Measurements from ENCODE around the gene ARL5A.
A peak's percentile ranks its signal among the peaks of the same experiment; 100 is the strongest.

The ARL5A gene

DNA sequence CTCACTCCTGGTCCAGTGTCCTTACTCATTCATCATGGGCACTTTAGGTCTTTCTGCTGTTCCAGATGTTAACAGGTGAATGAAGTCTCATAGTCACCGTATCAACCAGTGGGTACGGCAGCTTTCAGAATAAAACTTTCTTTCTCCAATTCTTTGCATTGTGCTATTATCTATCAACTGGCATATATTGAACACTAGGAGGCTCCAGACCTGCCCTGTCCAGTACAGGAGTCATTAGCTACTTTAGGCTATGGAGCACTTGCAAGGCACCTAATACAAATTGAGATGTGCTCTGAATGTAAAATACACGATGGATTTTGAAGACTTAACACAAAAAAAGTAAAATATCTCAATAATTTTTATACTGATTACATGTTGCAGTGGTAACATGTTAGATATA lies 50.7 kb downstream of the ARL5A start:
- H3K27ac ChIP-seq (ENCODE audit: low read depth, low read length): no peak overlapping the region
- H3K4me1 ChIP-seq (ENCODE audit: insufficient read depth, low read length): peaks cover 7% of the 10 kb centered on the region
- H3K9me3 ChIP-seq (ENCODE audit: low read length): no peaks in the 10 kb centered on the region
- no peak overlapping the region for H3K9ac ChIP-seq (ENCODE audit: low read length)
- H3K36me3 ChIP-seq (ENCODE audit: insufficient read depth, low read length): peaks cover 3% of the 10 kb centered on the region
- H3K27me3 ChIP-seq (ENCODE audit: control insufficient read depth in 1 of 2, insufficient read depth in 2 of 2, low read length in 2 of 2): no peaks in the 10 kb centered on the region
- no peak overlapping the region for H3K4me3 ChIP-seq (ENCODE audit: low read depth in 1 of 2, low read length in 2 of 2)

- H3K27me3 ChIP-seq (ENCODE audit: control insufficient read depth in 1 of 2, insufficient read depth in 2 of 2, low read length in 2 of 2): no peaks in the 10 kb centered on the region
- H3K9me3 ChIP-seq (ENCODE audit: low read length): no peaks in the 10 kb centered on the region
- H3K27ac ChIP-seq (ENCODE audit: low read depth, low read length): no peak overlapping the region
- H3K36me3 ChIP-seq (ENCODE audit: insufficient read depth, low read length): no peaks in the 10 kb centered on the region
- H3K9ac ChIP-seq (ENCODE audit: low read length): no peak overlapping the region
- no peak overlapping the region for H3K4me3 ChIP-seq (ENCODE audit: low read depth in 1 of 2, low read length in 2 of 2)
- peaks cover 16% of the 10 kb centered on the region for H3K4me1 ChIP-seq (ENCODE audit: insufficient read depth, low read length)
Observed at GRCh38 chr2:151776367-151776766, 51.9 kb downstream of the ARL5A start.

DNA sequence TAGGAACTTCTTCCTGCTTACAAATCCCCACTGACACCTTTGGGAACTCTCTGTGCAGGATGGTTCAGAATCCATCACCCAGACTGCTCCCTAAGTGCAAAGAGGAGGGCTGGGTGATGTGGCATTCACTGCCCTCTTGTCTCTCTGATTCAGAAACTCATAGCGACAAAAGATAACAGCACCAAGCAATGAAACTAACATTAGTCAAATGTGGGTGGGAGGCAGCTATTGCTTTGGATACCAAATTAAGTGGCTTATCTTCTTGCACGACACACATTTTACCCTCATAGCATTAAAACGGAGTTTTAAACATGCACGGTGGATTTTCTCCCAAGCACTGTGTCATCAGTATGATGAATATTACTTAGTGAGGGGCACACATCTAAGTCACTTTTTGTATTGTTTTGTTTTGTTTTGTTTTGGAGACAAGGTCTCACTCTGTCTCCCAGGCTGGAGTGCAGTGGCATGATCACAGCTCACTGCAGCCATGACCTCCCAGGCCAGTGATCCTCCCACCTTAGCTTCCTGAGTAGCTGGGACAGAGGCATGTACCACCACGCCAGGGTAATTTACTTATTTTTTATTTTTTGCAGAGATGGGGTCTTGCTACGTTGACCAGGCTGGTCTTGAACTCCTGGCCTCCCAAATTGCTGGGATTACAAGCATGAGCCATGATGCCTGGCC lies 53.0 kb downstream of the ARL5A start:
- no peaks in the 10 kb centered on the region for H3K36me3 ChIP-seq (ENCODE audit: insufficient read depth, low read length)
- H3K27ac ChIP-seq (ENCODE audit: low read depth, low read length): no peak overlapping the region
- no peak overlapping the region for H3K4me3 ChIP-seq (ENCODE audit: low read depth in 1 of 2, low read length in 2 of 2)
- H3K9ac ChIP-seq (ENCODE audit: low read length): no peak overlapping the region
- H3K27me3 ChIP-seq (ENCODE audit: control insufficient read depth in 1 of 2, insufficient read depth in 2 of 2, low read length in 2 of 2): no peaks in the 10 kb centered on the region
- peaks cover 21% of the 10 kb centered on the region for H3K4me1 ChIP-seq (ENCODE audit: insufficient read depth, low read length)
- no peaks in the 10 kb centered on the region for H3K9me3 ChIP-seq (ENCODE audit: low read length)

- no peak overlapping the region for H3K27ac ChIP-seq (ENCODE audit: low read depth, low read length)
- H3K4me3 ChIP-seq (ENCODE audit: low read depth in 1 of 2, low read length in 2 of 2): no peak overlapping the region
- no peak overlapping the region for H3K9ac ChIP-seq (ENCODE audit: low read length)
- H3K9me3 ChIP-seq (ENCODE audit: low read length): no peaks in the 10 kb centered on the region
- H3K36me3 ChIP-seq (ENCODE audit: insufficient read depth, low read length): no peaks in the 10 kb centered on the region
- peaks cover 21% of the 10 kb centered on the region for H3K4me1 ChIP-seq (ENCODE audit: insufficient read depth, low read length)
- no peaks in the 10 kb centered on the region for H3K27me3 ChIP-seq (ENCODE audit: control insufficient read depth in 1 of 2, insufficient read depth in 2 of 2, low read length in 2 of 2)
Observed at GRCh38 chr2:151774506-151774905, 53.7 kb downstream of the ARL5A start.

- Histone ChIP-seq H3K4me1 (ENCODE audit: insufficient read depth, low read length) (peaks cover 21% of the 10 kb centered on the region), H3K9me3 (ENCODE audit: low read length) (no peaks in the 10 kb centered on the region), H3K27ac (ENCODE audit: low read depth, low read length) (peak overlapping the region; percentile 56), H3K36me3 (ENCODE audit: insufficient read depth, low read length) (no peaks in the 10 kb centered on the region), H3K4me3 (ENCODE audit: low read depth in 1 of 2, low read length in 2 of 2) (no peak overlapping the region), H3K9ac (ENCODE audit: low read length) (no peak overlapping the region), H3K27me3 (ENCODE audit: control insufficient read depth in 1 of 2, insufficient read depth in 2 of 2, low read length in 2 of 2) (no peaks in the 10 kb centered on the region)
Observed at GRCh38 chr2:151771599-151772358, 56.4 kb downstream of the ARL5A start.

GRCh38 chr2:151770995-151771394 lies 57.2 kb downstream of the ARL5A start:
- peaks cover 21% of the 10 kb centered on the region for H3K4me1 ChIP-seq (ENCODE audit: insufficient read depth, low read length)
- H3K36me3 ChIP-seq (ENCODE audit: insufficient read depth, low read length): no peaks in the 10 kb centered on the region
- no peaks in the 10 kb centered on the region for H3K27me3 ChIP-seq (ENCODE audit: control insufficient read depth in 1 of 2, insufficient read depth in 2 of 2, low read length in 2 of 2)
- H3K9me3 ChIP-seq (ENCODE audit: low read length): no peaks in the 10 kb centered on the region
- no peak overlapping the region for H3K9ac ChIP-seq (ENCODE audit: low read length)
- no peak overlapping the region for H3K4me3 ChIP-seq (ENCODE audit: low read depth in 1 of 2, low read length in 2 of 2)
- H3K27ac ChIP-seq (ENCODE audit: low read depth, low read length): peak overlapping the region; percentile 56

GRCh38 chr2:151769606-151770005 lies 58.6 kb downstream of the ARL5A start:
- H3K27ac ChIP-seq (ENCODE audit: low read depth, low read length): no peak overlapping the region
- no peaks in the 10 kb centered on the region for H3K27me3 ChIP-seq (ENCODE audit: control insufficient read depth in 1 of 2, insufficient read depth in 2 of 2, low read length in 2 of 2)
- peaks cover 21% of the 10 kb centered on the region for H3K4me1 ChIP-seq (ENCODE audit: insufficient read depth, low read length)

DNA sequence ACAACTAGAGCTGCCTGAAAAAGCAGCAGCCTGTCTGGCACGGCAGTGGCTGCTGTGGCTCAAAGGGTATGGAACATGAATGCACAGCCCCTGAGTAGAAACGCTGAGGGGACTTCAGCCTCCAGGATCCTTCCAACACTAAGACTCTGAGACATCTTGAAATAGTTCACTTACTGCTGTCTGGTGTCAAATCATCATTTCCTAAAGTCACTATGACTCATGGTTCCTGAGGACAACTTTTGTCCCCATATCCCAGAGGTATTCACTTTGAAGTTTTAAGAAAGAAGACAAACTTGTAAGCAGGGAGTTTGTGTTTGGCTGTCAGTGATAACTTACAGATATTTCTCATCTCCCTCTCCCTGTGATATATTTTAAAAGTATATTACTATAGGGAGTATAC lies 60.7 kb downstream of the ARL5A start:
- Histone ChIP-seq H3K9ac (ENCODE audit: low read length) (no peak overlapping the region), H3K27me3 (ENCODE audit: control insufficient read depth in 1 of 2, insufficient read depth in 2 of 2, low read length in 2 of 2) (no peaks in the 10 kb centered on the region), H3K4me3 (ENCODE audit: low read depth in 1 of 2, low read length in 2 of 2) (no peak overlapping the region)

More at GRCh38 chr2:151769606-151770005, 58.6 kb downstream of the ARL5A start:
- H3K4me3 ChIP-seq (ENCODE audit: low read depth in 1 of 2, low read length in 2 of 2): no peak overlapping the region
- no peaks in the 10 kb centered on the region for H3K9me3 ChIP-seq (ENCODE audit: low read length)
- no peak overlapping the region for H3K9ac ChIP-seq (ENCODE audit: low read length)
- no peaks in the 10 kb centered on the region for H3K36me3 ChIP-seq (ENCODE audit: insufficient read depth, low read length)

DNA sequence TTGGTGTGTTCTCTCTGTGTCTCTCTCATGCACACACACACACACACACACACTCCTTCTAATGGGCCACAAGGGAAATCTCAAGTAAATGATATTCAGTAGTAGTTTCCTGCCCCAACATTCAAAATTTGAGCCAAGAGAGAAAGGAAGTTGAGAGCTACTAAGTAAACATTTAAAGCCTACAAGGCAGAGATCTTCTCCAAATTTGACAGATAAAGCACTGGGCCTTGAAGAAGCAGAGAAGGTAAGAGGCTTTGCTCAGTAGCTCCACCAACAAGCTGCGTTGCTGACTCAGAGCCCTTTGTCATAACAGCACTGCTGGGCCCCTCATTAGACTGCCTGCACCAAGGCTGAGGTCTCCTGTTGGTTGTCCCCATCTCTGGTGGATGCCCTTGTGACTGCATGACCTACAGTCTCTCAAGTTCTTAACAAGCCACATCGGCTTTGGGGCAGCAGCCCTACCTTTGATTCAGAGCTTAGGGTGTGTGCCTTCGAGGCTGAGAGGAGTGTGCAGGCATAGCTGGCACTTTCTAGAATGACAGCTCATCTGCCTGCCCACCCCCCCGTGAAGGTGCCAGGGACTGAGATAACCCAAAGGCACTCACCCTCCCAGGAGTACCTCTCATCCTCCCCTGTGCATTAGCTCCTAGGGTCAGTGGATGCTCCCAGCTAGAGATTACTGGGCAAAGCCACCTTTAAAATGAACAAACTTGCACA lies 61.6 kb downstream of the ARL5A start:
- Histone ChIP-seq H3K36me3 (ENCODE audit: insufficient read depth, low read length) (no peaks in the 10 kb centered on the region), H3K9ac (ENCODE audit: low read length) (no peak overlapping the region), H3K4me1 (ENCODE audit: insufficient read depth, low read length) (peaks cover 7% of the 10 kb centered on the region), H3K27ac (ENCODE audit: low read depth, low read length) (no peak overlapping the region), H3K27me3 (ENCODE audit: control insufficient read depth in 1 of 2, insufficient read depth in 2 of 2, low read length in 2 of 2) (no peaks in the 10 kb centered on the region), H3K4me3 (ENCODE audit: low read depth in 1 of 2, low read length in 2 of 2) (no peak overlapping the region), H3K9me3 (ENCODE audit: low read length) (no peaks in the 10 kb centered on the region)

More for the DNA sequence above, 60.7 kb downstream of the ARL5A start:
- Histone ChIP-seq H3K27ac (ENCODE audit: low read depth, low read length) (no peak overlapping the region), H3K36me3 (ENCODE audit: insufficient read depth, low read length) (no peaks in the 10 kb centered on the region), H3K9me3 (ENCODE audit: low read length) (no peaks in the 10 kb centered on the region), H3K4me1 (ENCODE audit: insufficient read depth, low read length) (peaks cover 14% of the 10 kb centered on the region)

DNA sequence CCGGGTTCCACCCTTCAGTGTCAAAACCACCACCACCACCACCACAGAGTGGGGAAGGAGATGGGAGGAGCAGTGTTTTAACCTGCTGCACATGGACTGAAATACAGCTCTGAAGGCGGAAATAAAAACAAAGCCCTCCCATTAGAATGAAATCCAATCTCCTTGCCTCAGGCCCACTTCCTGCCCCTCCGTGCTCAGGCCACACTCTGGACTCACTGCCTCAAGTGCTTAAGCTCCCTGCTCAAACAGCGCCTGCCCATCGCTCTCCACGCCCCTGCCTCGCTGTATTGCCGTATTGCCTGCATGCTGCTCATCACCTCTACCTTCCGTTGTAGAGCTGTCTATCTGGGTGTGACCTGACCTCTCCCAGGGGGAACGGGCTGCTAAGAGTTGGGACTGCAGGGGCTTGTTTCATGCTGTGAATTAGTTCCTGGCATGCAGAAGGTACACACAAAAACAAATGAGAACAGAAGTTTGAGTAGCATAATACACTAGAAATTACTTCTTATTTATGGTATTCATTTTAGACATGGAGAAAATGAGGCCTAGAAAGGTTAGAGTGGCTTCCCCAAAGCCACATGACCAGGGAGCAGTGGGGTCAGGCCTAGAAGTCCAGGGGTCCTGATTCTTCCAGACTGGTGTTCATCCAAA lies 62.3 kb downstream of the ARL5A start:
- Histone ChIP-seq H3K9me3 (ENCODE audit: low read length) (no peaks in the 10 kb centered on the region), H3K36me3 (ENCODE audit: insufficient read depth, low read length) (no peaks in the 10 kb centered on the region), H3K27ac (ENCODE audit: low read depth, low read length) (no peak overlapping the region), H3K4me3 (ENCODE audit: low read depth in 1 of 2, low read length in 2 of 2) (no peak overlapping the region), H3K27me3 (ENCODE audit: control insufficient read depth in 1 of 2, insufficient read depth in 2 of 2, low read length in 2 of 2) (no peaks in the 10 kb centered on the region), H3K4me1 (ENCODE audit: insufficient read depth, low read length) (no peaks in the 10 kb centered on the region), H3K9ac (ENCODE audit: low read length) (no peak overlapping the region)

GRCh38 chr2:151762694-151763093 lies 65.5 kb downstream of the ARL5A start:
- Histone ChIP-seq H3K27me3 (ENCODE audit: control insufficient read depth in 1 of 2, insufficient read depth in 2 of 2, low read length in 2 of 2) (no peaks in the 10 kb centered on the region), H3K9ac (ENCODE audit: low read length) (no peak overlapping the region), H3K4me3 (ENCODE audit: low read depth in 1 of 2, low read length in 2 of 2) (no peak overlapping the region), H3K9me3 (ENCODE audit: low read length) (no peaks in the 10 kb centered on the region), H3K36me3 (ENCODE audit: insufficient read depth, low read length) (no peaks in the 10 kb centered on the region), H3K27ac (ENCODE audit: low read depth, low read length) (no peak overlapping the region), H3K4me1 (ENCODE audit: insufficient read depth, low read length) (peaks cover 4% of the 10 kb centered on the region)
